ENCODE data around the gene CAMKK2.

GRCh38 chr12:121209624-121210572 is 86.6 kb downstream of the CAMKK2 start, which contains the start of gene P2RX4:
- TF ChIP-seq CTCF (conservative IDR thresholded peaks at IDR 0.05 in 1 of 2, IDR thresholded peaks at IDR 0.05 in 1 of 2; ENCODE audit: low read depth in 1 of 2, low read length in 2 of 2), result no peak
- no peak for TF ChIP-seq EZH2 (IDR thresholded peaks at IDR 0.05; ENCODE audit: low read length, missing control alignments)

All from fibroblast of lung (primary cell).